CD4-positive, alpha-beta T cell (primary cell): ENCODE results near the gene HECTD1. TPM values are rescaled to one million over a fixed set of nuclear protein-coding genes. Genes with fewer than 3 reads are reported as not detected.
A peak's percentile ranks its signal among the peaks of the same experiment; 100 is the strongest.

Experiments
- ATAC-seq: fragments of 200-7000 bp; cut with Tn5 transposase; one replicate; pipeline ENCODE4 v1.10.0; 2022; ENCODE audit warnings: mild to moderate bottlenecking; ENCODE audit not compliant: poor library complexity
- CTCF ChIA-PET: fragments of 350-600 bp; sonication (Branson Sonifier 250); formaldehyde crosslinking; loops from one replicate; lab custom pipeline; 2021; ENCODE audit warnings: antibody characterized with exemption, inconsistent platforms; lab: Charles Lee
- POLR2A ChIA-PET: fragments of 350-600 bp; sonication (Branson Sonifier 250); formaldehyde crosslinking; loops from one replicate; lab custom pipeline; 2021; ENCODE audit warnings: antibody characterized with exemption, inconsistent platforms; lab: Charles Lee
- DNase-seq, 14 experiments: peaks; one replicate each; pipeline ENCODE4 v3.0.0-alpha.2; 2013 to 2020; ENCODE audit warnings: mixed read lengths in 2 of 14
- H3K27ac ChIP-seq, 2 donors: one replicate each; pipeline versions ENCODE4 v1.5.1 to v1.7.0; 2013; ENCODE audit warnings: low read length in 2 of 2, low read depth in 1 of 2, mild to moderate bottlenecking in 1 of 2
- H3K27me3 ChIP-seq, 2 experiments: 1 replicate in 1 of 2; 2 replicates in 1 of 2; pipeline versions ENCODE4 v1.6.1 to v1.7.0; 2013; ENCODE audit warnings: low read length in 2 of 2, control low read depth in 1 of 2, mild to moderate bottlenecking in 1 of 2, moderate library complexity in 1 of 2; ENCODE audit not compliant: insufficient read depth in 2 of 2, control insufficient read depth in 1 of 2
- H3K36me3 ChIP-seq: one replicate; pipeline ENCODE4 v1.6.1; 2013; ENCODE audit warnings: low read length, control low read depth; ENCODE audit not compliant: insufficient read depth
- H3K4me1 ChIP-seq: one replicate; pipeline ENCODE4 v1.6.1; 2013; ENCODE audit warnings: low read length, control low read depth; ENCODE audit not compliant: insufficient read depth
- H3K4me3 ChIP-seq: one replicate; pipeline ENCODE4 v1.5.1; 2013; ENCODE audit warnings: mild to moderate bottlenecking, low read length, moderate library complexity
- H3K9me3 ChIP-seq, 2 experiments: 1 replicate in 1 of 2; 2 replicates in 1 of 2; pipeline versions ENCODE4 v1.6.1 to v1.7.0; 2013; ENCODE audit warnings: low read length in 2 of 2, mild to moderate bottlenecking in 2 of 2, control low read depth in 1 of 2, moderate library complexity in 1 of 2; ENCODE audit not compliant: control insufficient read depth in 1 of 2, insufficient read depth in 1 of 2
- H3K27ac Mint-ChIP-seq: one replicate; pipeline ENCODE4 v1.8.0; 2020; ENCODE audit warnings: mixed read lengths
- H3K27me3 Mint-ChIP-seq: one replicate; pipeline ENCODE4 v1.8.0; 2021; ENCODE audit warnings: mixed read lengths
- H3K36me3 Mint-ChIP-seq: one replicate; pipeline ENCODE4 v1.8.0; 2021; ENCODE audit warnings: low read depth, mixed read lengths
- H3K4me1 Mint-ChIP-seq: one replicate; pipeline ENCODE4 v1.8.0; 2021; ENCODE audit warnings: low read depth, mixed read lengths
- H3K4me3 Mint-ChIP-seq: one replicate; pipeline ENCODE4 v1.8.0; 2020; ENCODE audit warnings: mild to moderate bottlenecking, mixed read lengths
- H3K9me3 Mint-ChIP-seq: one replicate; pipeline ENCODE4 v1.8.0; 2020; ENCODE audit warnings: mixed read lengths
- intact Hi-C, 2 experiments: fragments of 100-400 bp; cut with DNase I in 1 of 2; cut with micrococcal nuclease in 1 of 2; formaldehyde crosslinking; loops; one replicate each; pipeline versions ENCODE4 v1.15.1 to v1.9.0; 2023 to 2025; cut with DNase I, micrococcal nuclease
- total RNA-seq, 174 experiments: library from RNA in 2 of 174; stranded (reverse) in 2 of 174; gene quantifications; one replicate each; pipeline ENCODE4 v1.2.3 and lab custom pipeline; 2021 to 2026
- TF ChIP-seq, protein P1 (sequence below): fragments of 200-600 bp; IDR thresholded peaks from one replicate; pipeline ENCODE4 v1.8.0; 2022; ENCODE audit warnings: antibody characterized with exemption, mild to moderate bottlenecking

The HECTD1 gene
- total RNA-seq, 2 experiments from 2014 or later = 162 to 168 TPM

DNA sequence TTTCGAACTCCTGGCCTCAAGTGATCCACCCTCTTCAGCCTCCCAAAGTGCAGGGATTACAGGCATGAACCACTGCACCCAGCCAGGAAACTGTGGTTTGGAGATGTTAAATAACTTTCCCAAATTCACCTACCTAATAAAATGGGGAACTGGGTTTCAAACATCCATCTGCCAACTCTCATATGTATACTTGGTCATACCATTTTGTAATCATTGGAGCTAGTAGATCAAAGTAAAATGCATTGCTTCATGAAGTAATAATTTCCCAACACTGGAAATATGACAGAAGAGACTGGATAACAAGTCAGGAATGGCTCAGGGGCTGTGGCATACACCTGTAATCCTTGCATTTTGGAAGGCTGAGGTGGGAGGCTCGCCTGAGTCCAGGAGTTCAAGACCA, 5.3 kb upstream of the HECTD1 start:
- ATAC-seq (no peak), DNase-seq (no peak)
- H3K9me3 Mint-ChIP-seq = no peaks in the 10 kb centered on the region
- H3K4me3 Mint-ChIP-seq = no peak overlapping the region
- ChIA-PET CTCF (no interaction called here), POLR2A (no interaction called here)
- Histone ChIP-seq H3K27me3 (no peaks in the 10 kb centered on the region), H3K4me1 (peaks cover 31% of the 10 kb centered on the region), H3K9me3 (no peaks in the 10 kb centered on the region), H3K4me3 (no peak overlapping the region), H3K36me3 (no peaks in the 10 kb centered on the region), H3K27ac (no peak overlapping the region)
- no peaks in the 10 kb centered on the region for H3K27me3 Mint-ChIP-seq
- intact Hi-C loops = no loop called here
- TF ChIP-seq, protein P1, sequence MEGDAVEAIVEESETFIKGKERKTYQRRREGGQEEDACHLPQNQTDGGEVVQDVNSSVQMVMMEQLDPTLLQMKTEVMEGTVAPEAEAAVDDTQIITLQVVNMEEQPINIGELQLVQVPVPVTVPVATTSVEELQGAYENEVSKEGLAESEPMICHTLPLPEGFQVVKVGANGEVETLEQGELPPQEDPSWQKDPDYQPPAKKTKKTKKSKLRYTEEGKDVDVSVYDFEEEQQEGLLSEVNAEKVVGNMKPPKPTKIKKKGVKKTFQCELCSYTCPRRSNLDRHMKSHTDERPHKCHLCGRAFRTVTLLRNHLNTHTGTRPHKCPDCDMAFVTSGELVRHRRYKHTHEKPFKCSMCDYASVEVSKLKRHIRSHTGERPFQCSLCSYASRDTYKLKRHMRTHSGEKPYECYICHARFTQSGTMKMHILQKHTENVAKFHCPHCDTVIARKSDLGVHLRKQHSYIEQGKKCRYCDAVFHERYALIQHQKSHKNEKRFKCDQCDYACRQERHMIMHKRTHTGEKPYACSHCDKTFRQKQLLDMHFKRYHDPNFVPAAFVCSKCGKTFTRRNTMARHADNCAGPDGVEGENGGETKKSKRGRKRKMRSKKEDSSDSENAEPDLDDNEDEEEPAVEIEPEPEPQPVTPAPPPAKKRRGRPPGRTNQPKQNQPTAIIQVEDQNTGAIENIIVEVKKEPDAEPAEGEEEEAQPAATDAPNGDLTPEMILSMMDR = no peak
- H3K4me1 Mint-ChIP-seq = peaks cover 32% of the 10 kb centered on the region
- no peak overlapping the region for H3K27ac Mint-ChIP-seq
- H3K36me3 Mint-ChIP-seq = peaks cover 6% of the 10 kb centered on the region

DNA sequence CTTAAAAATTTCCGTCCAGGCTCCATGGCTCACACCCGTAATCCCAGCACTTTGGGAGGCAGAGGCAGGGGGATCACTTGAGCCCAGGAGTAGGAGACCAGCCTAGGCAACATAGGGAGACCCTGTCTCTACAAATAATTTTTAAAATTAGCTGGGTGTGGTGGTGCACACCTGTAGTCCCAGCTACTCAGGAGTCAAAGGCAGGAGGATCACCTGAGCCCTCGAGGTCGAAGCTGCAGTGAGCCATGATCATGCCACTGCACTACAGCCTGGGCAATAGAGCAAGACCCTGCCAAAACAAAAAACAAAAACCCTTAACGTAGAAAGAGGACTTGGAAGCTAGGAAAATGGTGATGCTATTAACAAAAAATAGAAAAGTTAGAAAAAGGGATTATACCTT, 2.0 kb upstream of the HECTD1 start:
- Mint-ChIP-seq H3K9me3 (no peaks in the 10 kb centered on the region), H3K27ac (peak overlapping the region; percentile 97), H3K36me3 (peaks cover 28% of the 10 kb centered on the region), H3K4me3 (no peak overlapping the region), H3K27me3 (no peaks in the 10 kb centered on the region), H3K4me1 (peaks cover 53% of the 10 kb centered on the region)
- intact Hi-C loops = loop anchor here (2.0 to 10.0 kb wide), 13 partner anchors 83 to 998 kb away; partner anchors contain the start of genes AP4S1 (in 2 of the 2), ARHGAP5 (in 2 of the 2), HEATR5A (in 2 of the 2) and STRN3 (in 2 of the 2)
- DNase-seq (no peak), ATAC-seq (no peak)
- Histone ChIP-seq H3K4me3 (no peak overlapping the region), H3K27ac (no peak overlapping the region), H3K27me3 (no peaks in the 10 kb centered on the region), H3K4me1 (peaks cover 40% of the 10 kb centered on the region), H3K9me3 (no peaks in the 10 kb centered on the region), H3K36me3 (no peaks in the 10 kb centered on the region)
- ChIA-PET CTCF (interaction anchor here (0.6 to 1.2 kb wide), 3 partner anchors 8 to 49 kb away, joined by 3 read pairs; no protein-coding TSS in a partner anchor), POLR2A (interaction anchor here (1.2 to 4.5 kb wide), 4 partner anchors 85 to 587 kb away, joined by 6 to 63 read pairs (median 37); partner anchors contain the start of genes AP4S1, HEATR5A, SCFD1 and STRN3)
- TF ChIP-seq, protein P1 = no peak

DNA sequence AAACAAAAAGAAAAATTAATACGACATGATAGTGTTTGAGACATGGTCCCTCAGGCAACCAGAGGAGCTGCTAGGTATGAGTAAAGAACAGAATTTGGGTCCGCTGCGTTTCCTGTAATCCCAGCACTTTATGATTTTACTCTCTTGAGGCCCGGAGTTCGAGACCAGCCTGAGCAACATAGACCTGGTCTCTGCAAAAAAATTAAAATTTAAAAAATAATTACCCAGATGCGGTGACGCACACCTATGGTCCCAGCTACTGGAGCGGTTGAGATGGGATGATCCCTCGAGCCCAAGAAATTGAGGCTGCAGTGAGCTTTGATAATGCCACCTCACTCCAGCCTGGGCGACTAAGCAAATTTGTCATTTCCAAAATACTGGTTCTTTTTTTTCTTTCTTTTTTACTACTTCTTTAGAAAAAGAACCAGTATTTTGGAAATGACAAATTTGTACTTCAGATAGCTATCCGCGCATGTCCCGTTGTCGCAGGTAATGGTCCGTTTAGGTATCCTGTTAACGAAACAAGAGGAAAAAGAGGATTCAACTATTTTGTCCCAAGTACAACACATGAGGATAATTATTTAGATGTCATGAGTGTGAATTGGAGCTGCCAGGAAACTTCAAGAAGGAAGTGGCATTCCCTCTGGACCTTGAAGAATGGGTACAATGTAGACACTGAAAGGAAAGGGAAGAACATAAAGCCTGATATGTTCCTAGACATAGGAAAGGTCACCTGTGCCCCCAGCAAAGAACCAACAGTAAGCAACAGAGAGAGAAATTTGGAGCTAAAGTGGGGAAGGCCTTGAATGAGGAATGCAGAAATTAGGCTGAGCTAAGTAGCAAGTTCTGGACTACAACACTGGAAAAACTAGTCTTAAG, 1.2 kb upstream of the HECTD1 start:
- no peaks in the 10 kb centered on the region for H3K27me3 Mint-ChIP-seq
- H3K4me1 ChIP-seq = peaks cover 40% of the 10 kb centered on the region
- H3K27ac Mint-ChIP-seq = peak overlapping the region; percentile 97
- peaks cover 35% of the 10 kb centered on the region for H3K36me3 Mint-ChIP-seq
- intact Hi-C loops = loop anchor here (2.0 to 10.0 kb wide), 13 partner anchors 82 to 999 kb away; partner anchors contain the start of genes AP4S1 (in 2 of the 2), ARHGAP5 (in 2 of the 2), HEATR5A (in 2 of the 2) and STRN3 (in 2 of the 2)
- peaks cover 61% of the 10 kb centered on the region for H3K4me1 Mint-ChIP-seq
- H3K9me3 Mint-ChIP-seq = no peaks in the 10 kb centered on the region
- ChIA-PET POLR2A (interaction anchor here (0.6 to 4.5 kb wide), 34 partner anchors 10 to 995 kb away, joined by 3 to 63 read pairs (median 6); partner anchors contain the start of genes AP4S1, ARHGAP5, DTD2 and G2E3), CTCF (interaction anchor here (0.8 to 2.9 kb wide), 11 partner anchors 9 to 869 kb away, joined by 3 to 15 read pairs (median 4); partner anchors contain the start of gene HEATR5A)
- H3K4me3 Mint-ChIP-seq = peak overlapping the region; percentile 93
- peak overlapping the region; percentile 93 to 95 for H3K27ac ChIP-seq
- H3K36me3 ChIP-seq = peaks cover 6% of the 10 kb centered on the region
- TF ChIP-seq, protein P1 = no peak
- DNase-seq (peak in 5 of 14 experiments; percentile 10 to 51 (median 17)), ATAC-seq (no peak)
- H3K4me3 ChIP-seq = peak overlapping the region; percentile 77
- H3K9me3 ChIP-seq = no peaks in the 10 kb centered on the region
- H3K27me3 ChIP-seq = no peaks in the 10 kb centered on the region
